ENCODE data around the gene HDAC9. TPM values are rescaled to one million over a fixed set of nuclear protein-coding genes. Genes with fewer than 3 reads are reported as not detected.

HDAC9 gene
- polyA plus RNA-seq, 1 experiment: 2.1 TPM

- Histone ChIP-seq H3K9me3 (ENCODE audit: control insufficient read depth, insufficient read depth, low read length) (no peaks in the 10 kb centered on the region), H3K27me3 (ENCODE audit: control insufficient read depth, insufficient read depth, low read length) (no peaks in the 10 kb centered on the region), H3K4me3 (ENCODE audit: low read depth, low read length) (no peak overlapping the region), H3K27ac (ENCODE audit: low read depth, low read length) (no peak overlapping the region)
- DNase-seq (ENCODE audit: low read depth, low spot score): no peak
- ChIA-PET CTCF (interaction anchor here (1.4 kb wide), 1 partner anchor 13 kb away, joined by 6 read pairs; no protein-coding TSS in a partner anchor), POLR2A (no interaction called here)
- no peak for TF ChIP-seq CTCF (IDR thresholded peaks at IDR 0.05; ENCODE audit: low read depth, low read length)
Observed at GRCh38 chr7:18706670-18707069, 211.1 kb downstream of the HDAC9 start.

GRCh38 chr7:18708204-18708603 is 212.7 kb downstream of the HDAC9 start:
- Histone ChIP-seq H3K27me3 (ENCODE audit: control insufficient read depth, insufficient read depth, low read length) (no peaks in the 10 kb centered on the region), H3K27ac (ENCODE audit: low read depth, low read length) (no peak overlapping the region), H3K4me3 (ENCODE audit: low read depth, low read length) (no peak overlapping the region), H3K9me3 (ENCODE audit: control insufficient read depth, insufficient read depth, low read length) (no peaks in the 10 kb centered on the region)
- POLR2A ChIA-PET: no interaction called here
- TF ChIP-seq CTCF (IDR thresholded peaks at IDR 0.05; ENCODE audit: low read depth, low read length): no peak
- DNase-seq (ENCODE audit: low read depth, low spot score): no peak
- CTCF ChIA-PET: no interaction called here

GRCh38 chr7:18715988-18716387 is 220.4 kb downstream of the HDAC9 start:
- H3K27me3 ChIP-seq (ENCODE audit: control insufficient read depth, insufficient read depth, low read length): no peaks in the 10 kb centered on the region
- no peak for DNase-seq (ENCODE audit: low read depth, low spot score)
- no peak for TF ChIP-seq CTCF (IDR thresholded peaks at IDR 0.05; ENCODE audit: low read depth, low read length)
- no peak overlapping the region for H3K27ac ChIP-seq (ENCODE audit: low read depth, low read length)
- H3K9me3 ChIP-seq (ENCODE audit: control insufficient read depth, insufficient read depth, low read length): no peaks in the 10 kb centered on the region
- no peak overlapping the region for H3K4me3 ChIP-seq (ENCODE audit: low read depth, low read length)
- POLR2A ChIA-PET: no interaction called here
- CTCF ChIA-PET: no interaction called here

- Histone ChIP-seq H3K9me3 (ENCODE audit: control insufficient read depth, insufficient read depth, low read length) (no peaks in the 10 kb centered on the region), H3K27ac (ENCODE audit: low read depth, low read length) (no peak overlapping the region), H3K4me3 (ENCODE audit: low read depth, low read length) (no peak overlapping the region), H3K27me3 (ENCODE audit: control insufficient read depth, insufficient read depth, low read length) (no peaks in the 10 kb centered on the region)
- no peak for DNase-seq (ENCODE audit: low read depth, low spot score)
- TF ChIP-seq CTCF (IDR thresholded peaks at IDR 0.05; ENCODE audit: low read depth, low read length): no peak
- CTCF ChIA-PET: no interaction called here
- POLR2A ChIA-PET: no interaction called here
Observed at GRCh38 chr7:18721429-18721828, 225.9 kb downstream of the HDAC9 start.

GRCh38 chr7:18724318-18724717 is 228.8 kb downstream of the HDAC9 start:
- POLR2A ChIA-PET: interaction anchor here (0.7 kb wide), 1 partner anchor 10 kb away, joined by 3 read pairs; no protein-coding TSS in a partner anchor
- Histone ChIP-seq H3K27ac (ENCODE audit: low read depth, low read length) (no peak overlapping the region), H3K27me3 (ENCODE audit: control insufficient read depth, insufficient read depth, low read length) (no peaks in the 10 kb centered on the region), H3K9me3 (ENCODE audit: control insufficient read depth, insufficient read depth, low read length) (no peaks in the 10 kb centered on the region), H3K4me3 (ENCODE audit: low read depth, low read length) (no peak overlapping the region)
- DNase-seq (ENCODE audit: low read depth, low spot score): no peak
- no peak for TF ChIP-seq CTCF (IDR thresholded peaks at IDR 0.05; ENCODE audit: low read depth, low read length)
- CTCF ChIA-PET: no interaction called here

Data from AG04450 (cell line).